ENCODE results near the gene LETM1.

- no peak for TF ChIP-seq CTCF (conservative IDR thresholded peaks at IDR 0.05; ENCODE audit: low read depth, low read length)
- TF ChIP-seq EZH2phosphoT487 (IDR thresholded peaks at IDR 0.05; ENCODE audit: borderline replicate concordance, low read length) = no peak
- no peak for TF ChIP-seq EZH2 (IDR thresholded peaks at IDR 0.05; ENCODE audit: low read length, unreplicated experiment)
Observed at GRCh38 chr4:1801286-1801958, 54.5 kb downstream of the LETM1 start.
